Natural killer cell (primary cell): ENCODE measurements around the gene CNOT10. TPM values are rescaled to one million over a fixed set of nuclear protein-coding genes. Genes with fewer than 3 reads are reported as not detected.

Experiments used
- ATAC-seq, 3 donors: fragments of 150-1000 bp in 2 of 3; fragments of 200-7000 bp in 1 of 3; cut with Tn5 transposase; 1 replicate in 1 of 3; 2 replicates in 2 of 3; pipeline ENCODE4 v1.10.0; 2021; ENCODE audit warnings: mild to moderate bottlenecking in 2 of 3, moderate library complexity in 2 of 3
- DNase-seq, 2 donors: peaks; one replicate each; pipeline versions ENCODE4 v3.0.0 to v3.0.0-alpha.2; 2013 to 2021; ENCODE audit warnings: mixed read lengths in 1 of 2
- H3K27ac ChIP-seq: one replicate; pipeline ENCODE4 v1.5.1; 2013; ENCODE audit warnings: mild to moderate bottlenecking, low read length
- H3K27me3 ChIP-seq: one replicate; pipeline ENCODE4 v1.6.1; 2013; ENCODE audit warnings: low read length; ENCODE audit not compliant: control insufficient read depth, insufficient read depth
- H3K36me3 ChIP-seq: one replicate; pipeline ENCODE4 v1.6.1; 2013; ENCODE audit warnings: low read length; ENCODE audit not compliant: control insufficient read depth, insufficient read depth
- H3K4me1 ChIP-seq: one replicate; pipeline ENCODE4 v1.6.1; 2013; ENCODE audit warnings: low read length; ENCODE audit not compliant: control insufficient read depth, insufficient read depth
- H3K4me3 ChIP-seq: one replicate; pipeline ENCODE4 v1.5.1; 2013; ENCODE audit warnings: low read length
- H3K9me3 ChIP-seq: one replicate; pipeline ENCODE4 v1.6.1; 2013; ENCODE audit warnings: low read length; ENCODE audit not compliant: control insufficient read depth, insufficient read depth
- H3K27ac Mint-ChIP-seq, 2 donors: one replicate each; pipeline ENCODE4 v1.8.0; 2022; ENCODE audit warnings: mild to moderate bottlenecking in 2 of 2, mixed read lengths in 2 of 2, moderate library complexity in 1 of 2
- H3K27me3 Mint-ChIP-seq, 2 donors: one replicate each; pipeline ENCODE4 v1.8.0; 2022; ENCODE audit warnings: low read depth in 2 of 2, mixed read lengths in 2 of 2
- H3K36me3 Mint-ChIP-seq: one replicate; pipeline ENCODE4 v1.8.0; 2022; ENCODE audit warnings: mixed read lengths
- H3K4me1 Mint-ChIP-seq, 2 donors: one replicate each; pipeline ENCODE4 v1.8.0; 2022; ENCODE audit warnings: mixed read lengths in 2 of 2
- H3K4me3 Mint-ChIP-seq: one replicate; pipeline ENCODE4 v1.8.0; 2022; ENCODE audit warnings: mild to moderate bottlenecking, moderate library complexity, mixed read lengths
- H3K9me3 Mint-ChIP-seq, 2 donors: one replicate each; pipeline ENCODE4 v1.8.0; 2022; ENCODE audit warnings: mixed read lengths in 2 of 2
- CTCF ChIP-seq: fragments of 200-600 bp; IDR thresholded peaks from one replicate; pipeline ENCODE4 v1.8.0; 2022; ENCODE audit warnings: antibody characterized with exemption
- WGBS: methylation state at CpG from one replicate; pipeline ENCODE4 v1.1.7; 2013; ENCODE audit warnings: missing lambda C conversion rate; ENCODE audit not compliant: insufficient coverage; 5-methylcytosine and 5-hydroxymethylcytosine counted together
- intact Hi-C: fragments of 100-400 bp; cut with micrococcal nuclease; formaldehyde crosslinking; loops from one replicate; pipeline ENCODE4 v1.14.2; 2022
- total RNA-seq, 4 donors: library from RNA; stranded (reverse); fragments of 120-200 nt in 1 of 4; gene quantifications; one replicate each; pipeline versions ENCODE4 v1.2.3 to v1.2.4, GENCODE V29; 2013 to 2022

Gene CNOT10
- total RNA-seq, 3 donors from 2014 or later (not counting 1 experiment from before 2014, with no cell fraction given), result 47.1 to 54.3 (median 53.8) TPM

- intact Hi-C loops, result no loop called here
- Histone ChIP-seq H3K9me3 (no peaks in the 10 kb centered on the region), H3K4me3 (no peak overlapping the region), H3K36me3 (no peaks in the 10 kb centered on the region), H3K27ac (no peak overlapping the region), H3K27me3 (peaks cover 11% of the 10 kb centered on the region), H3K4me1 (peaks cover 12% of the 10 kb centered on the region)
- H3K4me1 Mint-ChIP-seq, result peaks cover 0 to 6% of the 10 kb centered on the region in 2 donors
- no peaks in the 10 kb centered on the region for H3K9me3 Mint-ChIP-seq
- ATAC-seq, result no peak
- TF ChIP-seq CTCF, result no peak
- peaks cover 29 to 37% of the 10 kb centered on the region in 2 donors for H3K27me3 Mint-ChIP-seq
- 90% methylated on average over 1 of the region's 2 CpGs for WGBS
- H3K36me3 Mint-ChIP-seq, result no peaks in the 10 kb centered on the region
- H3K27ac Mint-ChIP-seq, result no peak overlapping the region
- DNase-seq, result no peak
- H3K4me3 Mint-ChIP-seq, result no peak overlapping the region
These were observed 135.4 kb downstream of the CNOT10 start for GRCh38 chr3:32820430-32820829.

- no peak overlapping the region for H3K4me3 Mint-ChIP-seq
- intact Hi-C loops, result no loop called here
- ATAC-seq, result no peak
- Histone ChIP-seq H3K9me3 (no peaks in the 10 kb centered on the region), H3K27ac (no peak overlapping the region), H3K4me3 (no peak overlapping the region), H3K36me3 (no peaks in the 10 kb centered on the region), H3K27me3 (peaks cover 11% of the 10 kb centered on the region), H3K4me1 (peaks cover 12% of the 10 kb centered on the region)
- WGBS, result 79% methylated on average over 11 of the region's 12 CpGs
- H3K4me1 Mint-ChIP-seq, result peaks cover 0 to 6% of the 10 kb centered on the region in 2 donors
- no peak for DNase-seq
- H3K9me3 Mint-ChIP-seq, result no peaks in the 10 kb centered on the region
- peaks cover 23 to 30% of the 10 kb centered on the region in 2 donors for H3K27me3 Mint-ChIP-seq
- no peak overlapping the region for H3K27ac Mint-ChIP-seq
- no peak for TF ChIP-seq CTCF
- no peaks in the 10 kb centered on the region for H3K36me3 Mint-ChIP-seq
These were observed 136.1 kb downstream of the CNOT10 start for GRCh38 chr3:32820971-32821685.

- H3K4me1 Mint-ChIP-seq, result peaks cover 0 to 2% of the 10 kb centered on the region in 2 donors
- WGBS, result 82% methylated on average over 44 of the region's 44 CpGs
- DNase-seq (no peak), ATAC-seq (no peak)
- no peaks in the 10 kb centered on the region for H3K36me3 ChIP-seq
- H3K36me3 Mint-ChIP-seq, result no peaks in the 10 kb centered on the region
- H3K27ac ChIP-seq, result no peak overlapping the region
- peaks cover 11% of the 10 kb centered on the region for H3K27me3 ChIP-seq
- H3K9me3 Mint-ChIP-seq, result no peaks in the 10 kb centered on the region
- H3K9me3 ChIP-seq, result no peaks in the 10 kb centered on the region
- H3K27ac Mint-ChIP-seq, result no peak overlapping the region
- H3K4me1 ChIP-seq, result peaks cover 8% of the 10 kb centered on the region
- H3K27me3 Mint-ChIP-seq, result peaks cover 23 to 25% of the 10 kb centered on the region in 2 donors
- TF ChIP-seq CTCF, result no peak
- intact Hi-C loops, result no loop called here
- no peak overlapping the region for H3K4me3 ChIP-seq
- no peak overlapping the region for H3K4me3 Mint-ChIP-seq
These were observed 136.8 kb downstream of the CNOT10 start for GRCh38 chr3:32821686-32822296.
